ENCODE measurements around the gene FGD3. TPM values are rescaled to one million over a fixed set of nuclear protein-coding genes. Genes with fewer than 3 reads are reported as not detected.

Gene FGD3
- total RNA-seq, 6 experiments from 2014 or later = 1.7 to 3.1 (median 2.4) TPM

- peaks cover 0 to 13% (median 0%) of the 10 kb centered on the region in 4 donors for H3K4me1 ChIP-seq
- 92% methylated on average over 6 of the region's 7 CpGs for WGBS (ENCODE audit: insufficient coverage, low coverage, low lambda C conversion rate, missing lambda C conversion rate)
- DNase-seq = no peak
- H3K27ac ChIP-seq = no peak overlapping the region
- no peak overlapping the region for H3K4me3 ChIP-seq
- ATAC-seq = peak; percentile 18 to 60 (median 46)
- no peaks in the 10 kb centered on the region for H3K9me3 ChIP-seq
- intact Hi-C loops (cut with DNase I) = no loop called here
- TF ChIP-seq POLR2A (IDR thresholded peaks at IDR 0.05) (no peak), CTCF (IDR thresholded peaks at IDR 0.05) (no peak)
- H3K36me3 ChIP-seq = no peaks in the 10 kb centered on the region
- no peaks in the 10 kb centered on the region for H3K27me3 ChIP-seq
These were observed 124.1 kb downstream of the FGD3 start for GRCh38 chr9:93071464-93071863.

GRCh38 chr9:93072383-93072795 is 125.1 kb downstream of the FGD3 start:
- Histone ChIP-seq H3K4me3 (no peak overlapping the region), H3K36me3 (no peaks in the 10 kb centered on the region), H3K9me3 (no peaks in the 10 kb centered on the region), H3K4me1 (peaks cover 0 to 13% (median 0%) of the 10 kb centered on the region in 4 donors), H3K27ac (no peak overlapping the region), H3K27me3 (no peaks in the 10 kb centered on the region)
- intact Hi-C loops (cut with DNase I) = no loop called here
- DNase-seq (peak; percentile 48 to 83 (median 74)), ATAC-seq (peak; percentile 85 to 96 (median 94))
- 10% methylated on average over 4 of the region's 5 CpGs for WGBS (ENCODE audit: insufficient coverage, low coverage, low lambda C conversion rate, missing lambda C conversion rate)
- TF ChIP-seq CTCF (IDR thresholded peaks at IDR 0.05) (no peak), POLR2A (IDR thresholded peaks at IDR 0.05) (no peak)

- no peaks in the 10 kb centered on the region for H3K9me3 ChIP-seq
- no peak overlapping the region for H3K4me3 ChIP-seq
- no peak for TF ChIP-seq CTCF (IDR thresholded peaks at IDR 0.05)
- no peak for TF ChIP-seq POLR2A (IDR thresholded peaks at IDR 0.05)
- H3K4me1 ChIP-seq = peaks cover 0 to 13% (median 0%) of the 10 kb centered on the region in 4 donors
- DNase-seq (no peak), ATAC-seq (no peak)
- H3K36me3 ChIP-seq = no peaks in the 10 kb centered on the region
- 85% methylated on average over 10 of the region's 12 CpGs for WGBS (ENCODE audit: insufficient coverage, low coverage, low lambda C conversion rate, missing lambda C conversion rate)
- intact Hi-C loops (cut with DNase I) = no loop called here
- no peak overlapping the region for H3K27ac ChIP-seq
- no peaks in the 10 kb centered on the region for H3K27me3 ChIP-seq
These were observed 128.9 kb downstream of the FGD3 start for GRCh38 chr9:93076101-93076791.

GRCh38 chr9:93076792-93077128 is 129.4 kb downstream of the FGD3 start:
- Histone ChIP-seq H3K9me3 (no peaks in the 10 kb centered on the region), H3K27ac (no peak overlapping the region), H3K4me3 (no peak overlapping the region), H3K36me3 (no peaks in the 10 kb centered on the region), H3K27me3 (no peaks in the 10 kb centered on the region), H3K4me1 (peaks cover 0 to 13% (median 0%) of the 10 kb centered on the region in 4 donors)
- TF ChIP-seq CTCF (IDR thresholded peaks at IDR 0.05) = no peak
- no peak for TF ChIP-seq POLR2A (IDR thresholded peaks at IDR 0.05)
- WGBS (ENCODE audit: insufficient coverage, low coverage, low lambda C conversion rate, missing lambda C conversion rate) = 100% methylated on average over 2 of the region's 2 CpGs
- intact Hi-C loops (cut with DNase I) = no loop called here
- DNase-seq = no peak
- no peak for ATAC-seq

Measured in right lobe of liver (tissue), 6 donors.